GM10847 (cell line): ENCODE measurements around the gene AGPAT3.

Experiments
- POLR2A ChIP-seq: IDR thresholded peaks from 2 replicates; pipeline ENCODE4 v1.6.1; 2011; ENCODE audit not compliant: insufficient read length; ENCODE audit errors: extremely low read depth

The AGPAT3 gene

GRCh38 chr21:43851593-43851992, 13.4 kb upstream of the AGPAT3 start:
- no peak for TF ChIP-seq POLR2A

GRCh38 chr21:43853851-43854772, 10.9 kb upstream of the AGPAT3 start:
- no peak for TF ChIP-seq POLR2A

DNA sequence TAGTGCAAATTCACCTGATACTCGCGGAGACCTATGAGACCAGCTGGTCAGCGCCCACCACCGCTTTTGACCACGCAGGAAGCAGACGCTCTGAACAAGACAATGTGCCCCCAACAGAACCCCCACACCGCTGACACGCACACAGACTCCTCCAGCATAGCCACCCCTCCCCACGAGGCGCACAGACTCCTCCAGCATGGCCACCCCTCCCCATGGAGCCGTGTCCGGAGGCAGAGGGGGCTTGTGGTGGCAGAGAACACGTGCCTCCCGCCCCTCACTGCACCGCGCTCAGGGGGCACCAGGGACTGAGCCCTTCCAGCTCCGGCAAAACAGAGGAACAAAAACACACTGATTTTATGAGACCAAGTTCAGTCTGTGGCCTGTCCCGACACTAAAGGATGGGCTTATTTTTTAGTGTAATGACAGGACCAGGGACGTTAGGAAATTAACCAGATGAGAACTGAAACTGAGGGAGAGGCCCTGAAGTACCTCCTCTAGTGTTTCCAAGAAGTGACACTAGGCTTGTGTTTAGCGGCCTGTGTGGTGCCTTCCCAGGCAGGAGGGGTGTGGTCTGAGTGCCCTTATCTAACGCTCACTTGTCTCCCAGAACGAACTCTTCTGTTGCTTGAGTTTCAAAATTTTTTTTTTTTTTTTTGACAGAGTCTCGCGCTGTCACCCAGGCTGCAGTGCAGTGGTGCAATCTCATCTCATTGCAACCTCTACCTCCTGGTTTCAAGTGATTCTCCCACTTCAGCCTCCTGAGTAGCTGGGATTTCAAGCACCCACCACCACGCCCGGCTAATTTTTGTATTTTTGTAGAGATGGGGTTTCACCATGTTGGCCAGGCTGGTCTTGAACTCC, 10.0 kb upstream of the AGPAT3 start:
- TF ChIP-seq POLR2A = no peak

DNA sequence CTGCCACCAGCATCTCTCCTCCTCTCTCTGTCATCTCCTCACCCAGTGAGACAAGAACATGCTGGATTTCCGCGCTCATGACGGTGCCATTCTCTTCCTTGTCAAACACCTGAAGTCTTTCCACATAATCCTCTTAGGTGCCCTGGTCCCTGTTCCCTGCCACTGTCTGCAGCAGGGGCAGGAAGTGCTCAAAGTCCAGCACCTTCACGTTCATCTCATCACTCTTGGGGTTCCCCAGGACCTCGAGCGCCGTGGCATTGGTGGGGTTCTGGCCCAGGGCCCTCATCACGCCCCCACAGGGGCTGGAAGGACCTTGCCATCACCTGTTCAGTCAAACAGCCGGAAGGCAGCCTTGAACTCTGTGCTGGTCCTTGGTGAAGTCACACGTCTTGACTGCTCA, 9.1 kb upstream of the AGPAT3 start:
- no peak for TF ChIP-seq POLR2A

DNA sequence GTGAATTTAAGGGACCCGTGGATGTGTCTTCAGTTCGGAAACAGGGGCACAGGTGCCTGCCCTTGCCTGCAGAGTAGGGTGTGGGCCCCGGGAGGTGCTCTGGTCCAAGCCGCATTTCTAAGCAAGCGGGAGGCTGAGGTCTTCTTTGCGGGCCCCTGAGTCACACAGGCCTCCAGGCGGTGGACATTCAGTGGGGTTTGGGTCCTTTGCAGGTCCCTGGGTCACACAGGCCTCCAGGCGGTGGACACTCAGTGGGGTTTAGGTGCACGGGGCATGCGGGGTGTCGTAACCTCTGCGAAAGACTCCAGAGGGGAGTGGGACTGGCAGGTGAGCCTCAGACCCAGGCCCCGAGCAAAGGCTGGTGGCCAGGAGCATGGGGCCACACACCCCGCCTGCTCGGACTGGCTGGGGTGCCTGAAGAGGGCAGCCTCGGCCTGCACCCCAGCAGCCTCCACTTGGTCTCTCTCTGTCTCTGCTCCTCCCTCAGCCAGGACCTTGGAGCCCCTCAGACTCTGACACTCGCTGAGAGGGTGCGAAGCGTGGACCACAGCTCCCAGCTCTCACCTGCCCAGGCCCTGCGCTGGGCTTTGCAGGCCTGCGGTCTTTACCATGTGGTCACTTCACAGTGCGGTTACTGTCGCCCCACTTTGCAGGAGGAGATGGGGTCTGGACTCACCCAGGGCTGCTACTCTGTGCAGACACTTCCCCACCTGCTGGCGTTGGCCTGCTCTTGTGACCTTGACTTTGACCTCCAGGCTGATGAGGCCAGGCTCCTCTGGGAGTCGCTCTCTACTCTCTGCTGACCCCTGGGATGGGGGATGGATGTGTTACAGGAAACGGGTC, 6.0 kb upstream of the AGPAT3 start:
- no peak for TF ChIP-seq POLR2A

- no peak for TF ChIP-seq POLR2A
Measured at GRCh38 chr21:43859747-43860214, 5.2 kb upstream of the AGPAT3 start.

DNA sequence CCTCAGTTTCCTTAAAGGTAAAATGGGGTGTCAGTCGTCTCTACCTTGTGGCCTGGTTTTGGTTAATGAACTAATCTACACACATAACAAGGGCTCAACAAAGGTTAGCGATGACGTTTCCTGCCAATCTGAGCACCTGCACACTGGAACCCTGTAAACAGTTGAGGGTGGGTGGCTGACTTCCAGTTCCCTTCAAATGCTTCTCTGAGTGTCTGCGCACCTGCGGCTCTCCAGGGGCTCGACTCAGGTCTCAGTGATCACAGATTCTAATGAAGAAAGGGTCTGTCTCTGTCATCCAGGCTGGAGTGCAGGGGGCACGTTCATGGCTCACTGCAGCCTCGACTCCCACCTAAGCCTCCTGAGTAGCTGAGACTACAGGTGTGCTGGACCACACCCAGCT, 3.3 kb upstream of the AGPAT3 start:
- TF ChIP-seq POLR2A = no peak

- TF ChIP-seq POLR2A = no peak
Measured at GRCh38 chr21:43864313-43864961, 586 bp upstream of the AGPAT3 start.

- no peak for TF ChIP-seq POLR2A
Measured at GRCh38 chr21:43865540-43866259, 677 bp downstream of the AGPAT3 start.

- TF ChIP-seq POLR2A = no peak
Measured at GRCh38 chr21:43866260-43866629, 1.2 kb downstream of the AGPAT3 start.

- TF ChIP-seq POLR2A = no peak
Measured at GRCh38 chr21:43866659-43867331, 1.8 kb downstream of the AGPAT3 start.

DNA sequence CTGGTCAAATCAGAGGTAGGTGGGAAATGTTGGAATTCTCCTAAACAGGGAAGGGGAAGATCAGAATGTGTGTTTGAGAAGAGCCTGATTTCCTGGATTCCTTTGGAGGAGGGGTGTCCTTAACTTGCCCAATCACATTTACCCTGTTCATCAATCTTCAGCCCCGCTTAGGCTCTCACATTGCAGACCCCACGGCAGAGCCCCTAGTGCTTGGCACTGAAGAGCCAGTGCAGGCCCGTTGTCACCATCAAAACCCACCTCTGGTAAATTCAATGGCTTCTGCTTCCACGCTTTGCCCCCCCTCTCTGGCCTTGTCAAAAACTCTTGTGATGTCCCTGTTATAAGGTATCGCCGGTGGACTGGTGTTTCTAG, 2.3 kb downstream of the AGPAT3 start:
- no peak for TF ChIP-seq POLR2A

DNA sequence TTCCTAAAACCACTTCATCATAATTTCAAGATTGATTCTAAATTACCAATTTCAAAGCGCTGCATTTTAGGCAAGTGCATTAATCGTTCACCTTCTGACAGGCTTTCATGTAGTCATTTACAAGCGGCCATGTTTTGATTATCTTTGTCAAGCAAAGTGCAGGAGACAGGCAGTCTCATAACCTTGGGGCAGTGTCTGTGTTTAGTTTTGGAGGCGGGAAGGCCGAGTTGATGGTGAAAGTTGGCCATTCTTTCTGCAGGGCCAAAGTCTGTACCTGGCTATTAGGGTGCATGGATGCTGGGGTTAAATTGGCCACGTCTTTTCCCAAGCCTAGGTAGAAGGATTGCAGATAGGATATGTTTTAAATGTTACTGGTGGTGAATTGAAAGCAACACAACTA, 2.9 kb downstream of the AGPAT3 start:
- no peak for TF ChIP-seq POLR2A

DNA sequence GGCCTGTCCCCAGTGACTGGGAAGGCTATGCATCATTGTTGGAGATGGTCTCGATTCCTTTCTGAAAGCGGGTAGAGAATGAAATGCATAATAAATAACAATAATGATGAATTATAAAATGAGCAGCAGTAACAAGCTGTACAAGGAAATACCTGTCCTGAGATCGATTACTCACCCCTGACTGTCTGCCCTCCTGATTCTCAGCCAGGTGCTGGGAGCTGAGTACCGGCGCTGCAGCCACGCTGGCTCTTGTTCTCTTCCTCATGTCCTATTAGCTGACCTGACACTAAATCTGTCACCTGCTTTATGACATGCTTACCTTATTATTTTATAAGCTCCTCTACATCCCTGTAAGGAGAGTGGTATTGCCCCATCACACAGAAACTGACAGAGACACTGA, 3.4 kb downstream of the AGPAT3 start:
- no peak for TF ChIP-seq POLR2A
